ENCODE results near the gene TBC1D3G.
"Not testable (repeated sequence)": the region's sequence is repeated elsewhere in the genome, so short reads cannot be mapped to it uniquely, and the experiment has no call there.

TBC1D3G gene

DNA sequence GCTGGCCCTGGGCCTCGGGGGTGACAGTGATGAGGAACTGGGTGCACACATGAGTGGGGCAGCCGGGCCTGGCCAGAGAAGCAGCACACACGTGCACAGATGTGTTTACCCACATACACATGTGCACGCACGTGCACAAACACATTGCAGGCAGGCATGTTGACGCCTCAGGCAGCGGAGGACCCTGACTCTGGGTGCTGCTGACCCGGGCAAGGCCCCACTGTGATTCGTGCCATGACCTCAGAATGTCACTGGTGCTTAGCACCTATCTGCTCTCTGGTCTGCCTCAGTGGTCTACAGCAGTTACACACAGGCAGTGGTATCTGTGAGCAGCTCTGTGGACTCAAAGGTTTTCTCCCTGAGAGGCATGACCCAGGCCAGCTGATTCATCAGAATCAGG is at the start of gene TBC1D3G:
Gene TBC1D3G, plus strand, starts transcription at position 301 of the 400 bp plus-strand sequence. CDS start 1,528 bp downstream, outside the sequence.
- DNase-seq = not testable (repeated sequence)

- not testable (repeated sequence) for DNase-seq
Measured at GRCh38 chr17:36283256-36283655, 40.4 kb upstream of the TBC1D3G start.

- not testable (repeated sequence) for DNase-seq
Measured at GRCh38 chr17:36284219-36284618, 39.5 kb upstream of the TBC1D3G start.

- DNase-seq = not testable (repeated sequence)
Measured at GRCh38 chr17:36289965-36290612, 33.6 kb upstream of the TBC1D3G start.

- DNase-seq = not testable (repeated sequence)
Measured at GRCh38 chr17:36295161-36295560, 28.5 kb upstream of the TBC1D3G start.

DNA sequence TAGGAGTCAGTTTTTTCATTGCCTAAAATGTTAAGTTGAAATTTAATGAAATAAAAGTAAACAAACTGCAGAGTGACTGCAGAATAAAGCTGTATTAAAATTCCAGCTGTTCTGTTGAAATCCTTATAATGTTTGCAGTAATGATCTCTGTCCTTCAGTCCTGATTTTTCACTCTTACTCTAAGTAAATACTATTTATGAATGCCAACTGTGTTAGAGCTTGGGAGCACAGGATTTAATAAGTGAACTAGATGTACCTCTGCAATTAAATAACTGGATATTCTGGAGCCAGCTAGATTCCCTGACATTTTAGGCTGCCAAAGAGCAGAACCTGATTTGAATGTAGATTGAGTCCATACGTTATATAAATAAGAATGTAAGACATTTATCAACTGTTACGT is 7.9 kb upstream of the TBC1D3G start:
- DNase-seq = not testable (repeated sequence)

- not testable (repeated sequence) for DNase-seq
Measured at GRCh38 chr17:36362496-36362895, 38.8 kb downstream of the TBC1D3G start.

GRCh38 chr17:36375938-36376337 is 52.3 kb downstream of the TBC1D3G start:
- not testable (repeated sequence) for DNase-seq
